NCI-H2081 treated with DMSO at 0.1 percent for 48 hours (cell line): ENCODE results near the gene PHF12.

ENCODE experiments used
- DNase-seq: peaks from one replicate; lab custom pipeline; 2025; lab: John Stamatoyannopoulos, UW

PHF12 gene

DNA sequence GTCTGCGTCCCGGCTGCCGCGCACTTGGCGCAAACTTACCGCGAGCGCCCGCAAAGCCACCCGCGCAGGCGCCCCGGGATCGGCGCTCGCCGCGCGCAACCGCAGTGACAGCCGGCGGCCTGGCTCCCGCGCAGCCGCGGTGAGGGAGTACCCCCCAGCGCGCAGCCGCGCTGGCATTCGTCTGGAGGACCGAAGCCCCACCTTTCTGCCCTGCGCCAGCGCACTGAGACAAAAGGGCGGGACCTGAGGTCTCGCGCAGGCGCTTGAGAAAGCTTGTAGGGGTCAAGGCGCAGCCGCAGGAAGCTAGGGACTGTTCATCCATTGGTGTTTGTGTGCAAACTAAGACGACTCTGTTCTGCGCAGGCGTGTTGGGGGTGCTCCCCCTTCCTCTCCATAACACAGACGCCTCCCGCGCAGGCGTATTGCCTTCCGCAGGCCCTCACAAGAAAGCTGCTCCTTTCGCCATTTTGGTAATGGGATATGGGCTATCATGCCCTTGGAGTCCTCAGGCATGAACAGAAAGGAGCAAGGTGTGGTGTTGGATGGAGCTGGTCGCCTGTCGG, at the start of gene PHF12:
Gene PHF12 (minus strand): TSS at position 91 of the 563 bp plus-strand sequence. CDS start 558 bp downstream, outside the sequence.
- peak; percentile 96 for DNase-seq

DNA sequence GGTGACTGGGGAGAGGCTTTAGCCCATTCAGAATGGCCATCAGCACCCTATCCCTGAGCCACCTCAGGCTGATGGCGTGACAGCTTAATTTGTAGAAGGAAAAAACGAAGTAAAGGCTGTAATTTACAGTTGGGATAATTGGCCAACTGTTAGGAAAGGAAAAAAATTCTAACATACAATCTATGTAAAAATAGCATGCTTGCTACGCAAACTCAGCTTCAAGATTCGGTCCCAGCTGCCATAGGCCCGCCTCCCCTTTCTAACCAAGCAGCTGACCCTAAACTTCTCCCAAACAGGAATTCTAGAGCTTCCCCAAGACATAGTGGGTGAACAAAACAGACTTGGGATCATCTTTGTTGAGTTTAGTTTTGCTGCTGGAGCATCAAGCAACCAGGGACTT, 49.7 kb upstream of the PHF12 start:
- DNase-seq: no peak

DNA sequence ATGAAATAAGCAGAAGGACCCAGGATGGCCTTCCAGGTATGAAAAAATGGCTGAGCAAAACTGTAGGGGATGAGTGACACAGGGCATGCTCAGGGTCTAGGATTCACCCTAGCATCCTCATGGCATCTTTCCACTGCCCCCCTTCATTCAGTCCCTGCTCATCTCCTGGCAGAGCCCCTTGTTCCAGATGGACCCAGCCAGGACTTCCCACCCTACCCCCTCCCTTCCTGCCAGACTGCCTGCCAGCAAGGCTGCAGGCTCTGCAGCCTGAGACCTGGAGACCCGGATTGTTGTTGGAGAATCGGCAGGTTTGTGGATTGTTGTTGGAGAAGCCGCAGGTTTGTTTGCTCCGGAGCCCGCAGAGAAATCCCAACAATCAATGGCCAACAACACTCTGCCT, 47.9 kb upstream of the PHF12 start:
- no peak for DNase-seq

DNA sequence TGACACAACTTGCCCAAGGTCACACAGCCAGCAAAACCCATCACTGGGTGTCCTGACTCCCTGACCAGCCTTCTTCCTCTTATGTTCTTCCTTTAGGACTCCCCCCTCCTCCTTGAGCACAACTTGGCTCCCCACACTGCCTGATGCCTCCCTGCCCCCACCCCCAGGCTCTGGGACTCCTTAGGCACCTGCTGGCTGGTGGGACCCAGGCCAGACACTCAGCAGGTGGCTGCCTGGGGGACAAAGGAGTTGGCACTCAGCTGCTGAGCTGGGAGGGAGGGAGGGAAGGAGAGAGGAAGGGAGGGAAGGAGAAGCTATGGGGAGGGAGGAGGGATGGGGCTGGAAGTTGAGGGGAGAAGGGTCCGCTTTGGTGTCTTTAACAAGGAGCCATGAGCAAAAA, 46.5 kb upstream of the PHF12 start:
- no peak for DNase-seq

DNA sequence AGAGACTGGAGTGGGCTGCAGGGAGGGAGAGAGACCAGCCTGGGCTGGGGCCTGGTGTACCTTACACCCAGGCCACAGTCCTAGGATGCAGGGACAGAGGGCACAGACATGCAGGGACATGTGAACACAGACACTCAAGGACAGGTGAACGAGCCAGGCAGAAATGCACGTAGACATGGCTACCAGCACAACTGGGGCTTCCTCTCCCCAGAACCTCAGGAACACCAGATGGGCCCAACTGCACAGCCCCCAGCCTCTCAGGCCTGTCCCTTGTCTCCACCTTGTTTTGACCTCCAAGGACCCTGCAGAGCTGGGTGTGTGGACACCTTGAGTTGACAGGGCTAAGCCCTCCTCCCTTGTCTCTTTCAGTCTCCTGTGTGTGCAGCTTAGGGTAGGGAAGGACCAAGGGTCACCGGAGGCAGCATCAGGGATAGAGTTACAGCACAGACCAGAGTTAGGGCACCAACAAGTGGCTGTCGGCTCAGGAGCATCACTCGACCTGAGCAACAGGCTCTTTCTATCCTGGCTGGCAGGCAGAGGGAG, 45.3 kb upstream of the PHF12 start:
- DNase-seq: no peak

DNA sequence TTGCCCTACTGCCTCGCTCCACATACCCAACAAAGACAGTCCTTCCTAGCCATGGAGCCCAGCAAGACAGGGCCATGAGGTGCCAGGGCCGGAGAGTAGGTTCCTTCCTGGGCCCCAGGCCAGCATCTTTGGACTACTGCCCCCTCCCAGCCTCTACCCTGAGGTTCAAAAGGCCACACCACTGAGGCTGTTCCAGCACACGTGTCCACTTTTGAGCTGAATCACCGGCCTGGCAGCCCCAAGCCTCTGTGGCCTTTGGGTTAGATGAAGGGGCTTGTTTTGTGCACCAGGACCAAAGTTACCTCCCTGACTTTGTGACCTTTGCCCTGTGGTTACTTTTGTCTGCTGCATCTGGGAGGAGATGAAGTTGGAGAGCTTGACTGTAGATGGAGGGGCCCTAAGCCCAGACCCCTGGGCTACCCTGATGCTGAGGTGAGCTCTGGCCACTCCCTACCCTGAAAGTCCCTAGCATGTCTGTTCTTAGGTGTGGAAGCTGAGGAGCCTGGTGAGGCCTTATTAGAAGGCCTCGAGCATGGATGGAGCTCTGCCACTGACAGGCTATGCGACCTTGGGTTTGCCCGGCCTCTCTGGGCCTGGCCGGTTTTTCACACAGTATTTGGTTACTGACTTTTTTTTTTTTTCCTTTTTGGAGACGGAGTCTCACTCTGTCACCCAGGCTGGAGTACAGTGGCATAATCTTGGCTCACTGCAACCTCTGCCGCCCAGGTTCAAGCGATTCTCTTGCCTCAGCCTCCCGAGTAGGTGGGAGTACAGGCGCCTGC, 42.5 kb upstream of the PHF12 start:
- DNase-seq: no peak

DNA sequence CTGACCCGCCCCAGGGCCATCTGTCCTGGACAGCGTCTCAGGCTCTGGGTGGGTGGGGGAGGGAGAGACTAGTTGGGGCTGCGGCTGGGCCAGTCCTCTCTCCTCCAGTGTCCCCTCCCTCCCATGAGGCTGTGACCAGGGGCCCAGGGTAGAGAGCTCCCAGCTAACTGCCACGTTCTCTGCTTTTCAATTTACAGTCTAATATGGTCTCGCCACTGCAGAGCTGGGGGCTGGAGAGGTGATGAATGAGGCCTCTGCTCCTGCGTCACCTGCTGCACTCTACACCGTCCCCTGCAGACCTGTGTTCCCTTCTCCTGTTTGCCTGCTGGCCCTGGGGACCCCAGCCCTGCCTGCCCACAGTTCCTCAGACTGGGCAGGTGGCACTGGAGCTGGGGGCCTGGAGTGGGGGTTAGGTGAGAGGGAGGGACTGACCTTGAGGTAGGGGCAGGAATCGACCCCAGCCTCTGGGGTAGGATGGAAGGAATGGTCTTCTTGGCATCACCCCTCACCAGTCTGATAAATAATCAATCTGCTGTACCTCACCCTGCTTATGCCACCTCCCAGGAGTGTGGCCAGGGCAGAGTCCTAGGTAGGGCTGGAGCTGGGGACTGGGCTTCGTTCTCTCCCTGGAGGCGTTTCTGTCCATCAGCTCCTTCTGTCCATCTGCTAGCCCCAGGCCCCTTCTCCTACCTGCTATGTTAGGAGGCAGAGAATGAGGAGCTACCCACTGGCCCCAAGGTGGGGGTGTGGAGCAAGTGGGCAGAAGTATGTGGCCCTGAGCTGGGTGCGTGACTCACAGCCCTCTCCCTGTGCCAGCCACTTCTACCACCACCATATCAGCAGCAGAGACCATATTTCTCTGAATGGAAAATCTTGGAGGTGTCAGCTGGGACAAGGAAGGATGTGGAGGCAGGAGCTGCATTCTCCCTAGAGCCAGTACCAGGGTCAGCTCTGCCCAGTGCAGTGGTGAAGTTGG, 41.6 kb upstream of the PHF12 start:
- DNase-seq: no peak

DNA sequence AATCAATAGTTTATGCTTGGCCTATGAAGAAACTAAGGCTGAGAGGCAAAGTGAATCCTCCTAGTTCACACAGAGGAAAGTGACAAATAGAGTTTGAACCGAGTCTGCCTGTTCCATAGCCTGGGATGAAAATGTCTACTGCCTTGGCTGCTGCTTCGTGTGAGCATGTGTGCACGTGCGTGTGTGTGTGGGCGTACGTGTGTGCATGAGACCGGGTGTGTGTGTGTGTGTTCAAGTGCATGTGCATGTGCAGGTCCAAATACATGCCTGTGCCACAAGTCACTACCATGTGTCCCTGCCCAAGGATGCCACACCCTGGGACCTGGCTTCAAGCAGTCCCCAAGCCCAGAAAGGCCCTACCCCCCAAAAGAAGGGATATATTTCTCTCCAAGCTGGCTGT, 40.9 kb upstream of the PHF12 start:
- DNase-seq: no peak

DNA sequence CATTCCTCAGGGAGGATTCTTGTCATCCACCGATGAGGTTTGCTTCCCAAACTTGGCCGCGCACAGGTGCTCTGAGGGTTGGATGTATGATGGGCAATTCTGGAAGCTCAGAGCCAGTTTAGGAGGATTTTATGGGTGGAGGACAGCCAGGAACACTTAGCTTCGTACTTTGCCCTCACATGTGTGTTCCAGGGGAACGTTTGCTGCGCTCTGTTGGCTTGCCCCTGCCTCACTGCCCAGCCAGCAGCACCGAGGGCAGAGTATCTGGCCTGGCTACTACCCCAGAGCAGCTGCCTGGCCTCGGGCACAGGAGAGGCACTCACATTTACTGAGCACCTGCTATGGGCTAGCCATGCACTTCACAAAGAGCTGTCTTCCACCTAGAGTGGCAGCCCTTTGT, 40.5 kb upstream of the PHF12 start:
- no peak for DNase-seq

DNA sequence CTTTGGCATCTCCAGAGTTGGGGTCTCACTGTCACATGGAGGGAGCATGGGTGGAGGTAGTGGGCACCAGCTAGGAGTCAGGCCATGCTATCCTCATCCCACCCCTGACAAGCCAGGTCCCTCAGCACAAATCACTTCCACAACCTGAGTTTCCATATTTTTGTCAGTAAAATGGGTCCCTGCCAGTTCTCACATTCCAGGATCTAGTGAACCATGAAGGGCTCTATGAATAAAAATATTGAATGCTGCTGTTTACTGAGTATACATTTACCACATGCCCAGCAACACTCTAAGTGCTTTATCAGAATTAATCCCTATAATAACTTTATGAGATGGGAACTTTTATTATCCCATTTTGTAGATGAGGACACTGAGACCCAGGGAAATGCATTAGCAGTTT, 37.7 kb upstream of the PHF12 start:
- no peak for DNase-seq

DNA sequence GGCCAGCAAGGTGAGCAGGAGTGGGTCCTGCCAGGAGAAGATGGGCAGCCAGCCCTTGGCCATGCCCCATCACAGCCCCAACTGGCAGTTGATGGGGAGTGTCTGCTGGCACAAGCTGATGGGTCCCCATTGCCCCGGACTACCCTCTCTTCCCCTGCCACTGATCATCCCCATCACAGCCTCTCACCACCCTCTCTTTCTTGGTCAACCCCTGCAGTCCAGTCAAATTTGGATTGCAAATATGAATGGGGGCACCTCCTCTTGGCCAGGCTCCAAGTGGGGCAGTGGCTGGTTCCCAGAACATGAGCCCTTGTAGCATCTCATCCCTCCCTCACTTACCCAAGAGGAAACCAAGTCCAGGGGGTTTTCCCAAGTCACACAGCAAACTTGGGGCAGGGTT, 37.2 kb upstream of the PHF12 start:
- no peak for DNase-seq

DNA sequence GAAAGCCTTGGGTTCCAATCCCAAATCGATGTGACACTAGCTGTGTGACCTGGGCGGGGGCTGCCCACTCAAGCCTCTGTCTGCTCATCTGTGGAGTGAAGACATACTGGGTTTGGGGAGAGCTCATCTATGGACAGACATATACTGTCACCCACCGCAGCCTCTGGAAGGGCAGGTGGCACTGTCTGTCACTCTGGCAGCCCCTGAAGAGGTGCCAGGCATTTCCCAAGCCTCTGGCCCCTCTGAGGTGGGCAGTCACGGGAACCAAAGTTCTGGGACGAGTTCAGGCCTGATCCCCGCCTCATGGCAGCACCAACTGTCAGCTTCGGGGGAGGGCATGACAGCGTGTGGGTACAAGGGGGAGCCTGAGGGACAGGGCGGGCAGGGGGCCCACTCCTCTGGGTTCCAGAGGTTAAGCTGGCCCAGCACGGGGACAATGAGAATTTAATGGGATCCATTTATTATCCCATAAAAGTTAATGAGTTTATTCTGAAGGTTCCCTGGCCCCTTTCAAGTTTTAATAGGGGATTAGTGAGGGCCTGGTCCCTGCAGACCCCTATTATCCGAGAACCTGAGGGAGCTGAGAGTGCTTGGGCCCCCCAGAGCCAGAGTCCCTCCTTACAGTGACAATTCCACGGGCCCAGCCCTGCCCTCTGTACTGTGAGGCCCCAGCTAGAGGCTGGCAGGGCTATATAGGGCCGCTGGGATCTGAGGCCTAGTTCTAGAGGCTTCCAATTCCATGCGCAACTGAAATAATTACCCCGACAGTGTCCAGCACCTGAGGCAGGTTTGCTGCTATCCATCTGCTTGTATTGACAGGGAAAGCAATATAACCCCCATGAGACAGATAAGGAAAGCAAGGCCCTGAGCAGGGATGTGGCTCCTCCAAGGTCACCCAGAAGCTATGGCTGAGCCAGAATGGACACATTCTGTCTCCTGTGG, 35.7 kb upstream of the PHF12 start:
- no peak for DNase-seq

DNA sequence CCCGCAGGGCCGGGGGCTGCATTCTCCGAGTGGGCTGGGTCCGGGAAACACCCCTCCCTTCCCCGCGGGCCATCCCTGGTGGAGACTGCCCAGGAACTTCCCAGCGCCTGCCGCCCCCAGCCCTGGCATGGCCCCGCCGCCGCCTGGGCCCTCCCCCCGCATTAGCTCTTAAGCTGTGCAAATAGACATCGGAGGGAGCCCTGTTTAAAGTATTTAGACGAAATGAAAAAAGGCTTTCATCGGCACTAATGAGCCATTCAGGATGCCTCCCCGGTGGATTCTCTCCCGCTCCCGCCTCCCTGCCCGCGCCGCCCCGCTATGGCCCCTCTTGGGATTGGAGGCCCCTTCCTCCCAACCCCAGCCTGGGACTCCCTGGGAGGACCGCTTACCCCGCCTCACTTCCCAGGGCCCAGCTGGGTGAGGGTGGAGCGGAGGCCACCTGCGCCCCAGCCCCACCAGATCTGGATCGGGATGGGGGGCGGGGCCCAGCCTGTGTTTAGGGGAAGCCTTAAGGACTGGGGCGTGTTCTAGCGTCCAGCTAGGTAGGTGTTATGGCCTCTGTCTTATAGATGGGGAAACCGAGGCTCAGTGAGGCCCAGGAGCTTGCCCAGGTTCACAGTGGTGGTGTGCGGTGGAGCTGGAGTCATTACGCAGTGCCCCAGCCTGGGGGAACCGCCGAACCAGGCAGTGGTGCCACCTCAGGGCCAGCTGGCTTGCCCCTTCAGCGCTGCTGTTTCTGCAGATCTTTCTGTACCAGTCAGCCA, 34.8 kb upstream of the PHF12 start:
- DNase-seq: peak; percentile 56

DNA sequence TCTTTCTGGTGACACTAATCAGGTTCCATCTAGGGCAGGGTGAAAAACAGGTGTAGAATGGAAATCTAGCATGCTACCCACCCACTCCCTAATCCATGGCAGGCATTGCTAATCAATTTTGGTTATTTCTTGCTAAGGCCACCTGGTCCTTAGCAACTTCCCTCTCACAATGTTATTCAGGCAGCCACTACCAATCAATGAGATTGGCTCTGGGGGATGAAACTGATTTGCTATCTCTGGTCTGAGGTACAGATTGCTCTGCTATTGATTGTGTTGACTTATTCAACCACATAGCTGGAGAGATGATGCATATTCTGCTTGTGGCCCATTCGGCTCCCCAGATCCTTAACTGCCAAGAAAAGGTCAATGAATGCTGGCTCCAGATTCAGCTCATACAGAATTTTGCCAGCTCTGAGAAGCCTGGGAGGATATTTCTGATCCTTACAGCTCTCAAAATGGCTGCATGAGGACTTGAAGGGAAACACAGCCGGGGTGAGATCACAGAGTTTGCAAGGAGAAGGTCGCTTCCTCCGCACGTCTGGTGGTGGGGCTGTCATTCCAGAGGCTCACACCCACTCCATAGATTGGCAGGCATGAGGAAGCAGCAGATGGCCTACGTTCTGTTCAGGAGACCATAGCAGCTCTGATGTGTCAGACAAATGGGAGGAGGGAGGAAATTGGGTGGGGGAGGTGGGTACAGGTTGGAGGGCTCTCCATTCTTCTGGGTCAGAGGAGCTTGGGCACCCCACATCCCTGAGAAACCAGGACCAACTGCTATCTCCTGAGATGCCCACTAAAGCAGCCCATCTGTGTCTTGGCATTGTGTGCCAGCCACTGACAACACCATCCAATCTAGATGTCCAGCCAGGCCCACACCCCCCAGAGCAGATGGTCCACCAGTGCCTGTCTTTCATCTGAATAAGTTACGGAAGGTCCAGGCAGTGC, 32.2 kb upstream of the PHF12 start:
- no peak for DNase-seq

DNA sequence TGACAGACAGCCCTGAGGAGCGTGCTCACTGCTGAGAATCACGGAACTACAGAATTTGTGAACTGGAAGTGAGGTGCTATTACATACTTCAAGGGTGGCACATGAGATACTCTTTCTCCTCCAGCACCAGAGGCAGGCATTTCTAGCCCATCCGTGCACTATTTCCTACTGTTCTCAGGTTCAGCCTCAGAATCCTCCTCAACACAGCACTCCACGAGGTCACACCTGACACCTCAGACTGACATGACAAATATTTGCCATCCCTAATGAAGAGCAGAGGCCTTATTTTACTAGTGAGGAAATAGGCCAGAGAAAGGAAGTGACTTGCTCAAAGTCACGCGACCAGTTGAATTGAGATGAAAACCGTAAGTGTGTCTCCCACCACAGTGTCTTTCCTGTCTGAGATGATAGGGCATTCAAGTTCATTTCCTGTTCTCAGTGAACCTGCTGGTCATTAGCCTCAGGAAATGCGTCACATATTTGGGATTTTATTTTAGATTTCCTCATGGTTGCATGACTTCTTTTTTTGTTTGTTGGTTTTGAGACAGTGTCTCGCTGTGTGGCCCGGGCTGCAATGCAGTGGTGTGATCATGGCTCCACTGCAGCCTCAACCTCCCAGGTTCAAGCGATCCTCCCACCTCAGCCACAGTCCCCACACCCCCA, 30.9 kb upstream of the PHF12 start:
- DNase-seq: no peak

DNA sequence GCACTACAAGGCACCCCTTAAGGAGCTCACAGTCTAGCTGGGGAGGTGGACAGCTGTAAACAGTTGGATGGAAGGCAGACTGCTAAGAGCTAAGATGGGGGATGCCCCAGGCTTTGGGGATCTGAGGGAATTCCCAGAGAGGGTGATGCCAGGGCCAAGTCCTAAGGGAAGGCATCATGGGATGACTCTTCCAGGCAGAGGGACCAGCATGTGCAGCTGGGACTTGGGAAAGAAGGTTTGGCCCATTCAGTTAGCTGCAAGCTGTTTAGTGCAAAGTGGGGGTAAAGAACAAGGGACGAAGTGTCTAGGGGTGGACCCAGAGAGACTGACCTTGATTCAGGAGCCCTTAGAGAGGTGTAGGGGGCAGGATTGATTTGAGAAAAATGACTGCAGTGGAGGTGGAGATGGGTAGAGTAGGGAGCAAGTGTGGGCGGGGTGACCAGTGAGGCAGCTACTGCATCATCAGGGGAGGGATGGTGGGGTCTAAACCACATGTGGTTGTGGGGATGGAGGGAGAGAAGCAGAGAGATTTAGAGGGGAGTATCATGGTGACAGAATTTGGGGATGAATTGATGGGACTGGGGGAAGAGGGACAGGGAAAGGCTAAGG, 27.1 kb upstream of the PHF12 start:
- DNase-seq: no peak

DNA sequence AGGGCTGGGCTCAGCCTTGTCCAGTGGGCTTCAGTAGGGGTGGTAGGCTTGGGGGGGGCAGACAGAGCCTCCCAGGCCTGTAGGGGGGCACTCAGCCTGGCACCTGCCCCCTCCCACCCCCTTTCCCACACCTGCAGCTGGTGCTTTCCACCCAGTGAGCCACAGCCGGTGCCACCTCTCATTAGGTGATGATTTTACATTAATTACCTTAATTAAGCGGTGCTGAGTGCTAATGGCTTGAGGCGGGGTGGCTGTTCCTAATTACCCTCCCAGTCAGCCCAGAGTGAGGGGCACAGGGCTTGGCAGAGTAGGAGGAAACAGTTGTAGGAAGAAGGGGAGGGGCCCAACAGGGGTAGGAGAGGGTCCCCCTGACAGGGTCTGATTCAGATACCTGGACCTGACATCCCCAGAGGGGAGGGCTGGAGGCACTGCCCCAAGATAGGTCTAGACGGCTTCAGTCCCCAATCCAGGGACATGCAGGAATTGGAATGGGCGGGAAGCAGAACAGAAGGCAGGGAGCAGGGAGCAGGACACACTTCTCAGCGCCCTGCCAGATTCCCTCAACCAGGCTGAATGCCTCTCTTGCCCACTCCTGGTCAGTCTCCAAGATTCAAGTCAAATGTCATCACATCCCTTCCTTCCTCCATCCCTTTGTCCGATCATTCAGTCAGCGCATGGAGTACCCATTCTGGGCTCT, 26.5 kb upstream of the PHF12 start:
- no peak for DNase-seq

DNA sequence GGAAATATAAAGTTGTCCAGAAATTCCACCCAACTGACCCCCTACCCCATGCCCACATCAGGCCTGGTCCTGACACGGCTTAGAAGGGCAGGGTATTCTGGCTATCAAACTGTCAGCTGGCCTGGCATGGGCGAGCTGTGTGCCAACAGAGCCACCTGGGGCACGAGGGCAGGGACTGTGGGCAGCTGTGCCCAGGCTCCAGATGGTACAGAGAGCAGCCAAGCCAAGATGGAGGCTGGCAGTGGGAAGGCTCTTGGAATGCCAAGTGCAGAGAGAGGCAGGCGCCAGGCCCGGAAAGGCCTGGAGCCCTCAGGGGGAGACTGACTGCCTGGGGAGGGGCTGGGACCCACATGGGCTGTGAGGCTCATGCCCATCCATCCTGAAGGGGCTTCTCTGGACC, 24.3 kb upstream of the PHF12 start:
- no peak for DNase-seq
